Measurements from ENCODE around the gene YY2. TPM values are rescaled to one million over a fixed set of nuclear protein-coding genes. Genes with fewer than 3 reads are reported as not detected.
"Not testable (repeated sequence)": the region's sequence is repeated elsewhere in the genome, so short reads cannot be mapped to it uniquely, and the experiment has no call there.

YY2 gene
- 1.5 TPM for polyA plus RNA-seq (2013)

GRCh38 chrX:21855937-21856415, at the start of gene YY2:
Gene YY2, plus strand, starts transcription at chrX:21855987. Its CDS starts 498 bp downstream, at chrX:21856485.
- CTCF ChIA-PET: interaction anchor here (1.0 kb wide), 1 partner anchor 85 kb away, joined by 3 read pairs; no protein-coding TSS in a partner anchor
- Histone ChIP-seq H3K4me1 (ENCODE audit: control extremely low read depth in 1 of 4, control insufficient read depth in 4 of 4, insufficient read depth in 4 of 4, low read length in 3 of 4) (no peaks in the 10 kb centered on the region), H3K4me3 (ENCODE audit: control insufficient read depth in 1 of 7, extremely low read depth in 1 of 7, insufficient read depth in 4 of 7, low read depth in 2 of 7, low read length in 6 of 7) (no peak within 1 kb of the TSS), H3K36me3 (ENCODE audit: control insufficient read depth in 4 of 4, insufficient read depth in 4 of 4, low read length in 3 of 4) (peaks cover 5 to 30% (median 14%) of the 10 kb centered on the region in 4 experiments), H3K27me3 (replicated peaks in 2 of 5; ENCODE audit: control insufficient read depth in 4 of 5, insufficient read depth in 5 of 5, low read length in 4 of 5) (no peaks in the 10 kb centered on the region), H3K9me3 (ENCODE audit: control extremely low read depth in 1 of 5, control insufficient read depth in 4 of 5, insufficient read depth in 2 of 5, low read depth in 1 of 5, low read length in 4 of 5) (peaks cover 0 to 7% (median 0%) of the 10 kb centered on the region in 5 experiments), H3K27ac (ENCODE audit: insufficient read depth in 1 of 2, low read depth in 1 of 2, low read length in 2 of 2, poor library complexity in 1 of 2, severe bottlenecking in 2 of 2) (no peak within 1 kb of the TSS)
- 81% methylated on average over 22 of the region's 29 CpGs for WGBS (ENCODE audit: insufficient coverage)
- POLR2A ChIA-PET: no interaction called here
- DNase-seq: no peak

GRCh38 chrX:21806691-21807090, 49.1 kb upstream of the YY2 start:
- POLR2A ChIA-PET: no interaction called here
- DNase-seq: no peak

GRCh38 chrX:21811832-21812231, 44.0 kb upstream of the YY2 start:
- POLR2A ChIA-PET: no interaction called here
- no peak for DNase-seq
- no peaks in the 10 kb centered on the region for H3K4me1 ChIP-seq (ENCODE audit: control extremely low read depth in 1 of 4, control insufficient read depth in 4 of 4, insufficient read depth in 4 of 4, low read length in 3 of 4)

More at GRCh38 chrX:21806691-21807090, 49.1 kb upstream of the YY2 start:
- CTCF ChIA-PET: no interaction called here
- Histone ChIP-seq H3K4me3 (ENCODE audit: control insufficient read depth in 1 of 7, extremely low read depth in 1 of 7, insufficient read depth in 4 of 7, low read depth in 2 of 7, low read length in 6 of 7) (no peak overlapping the region), H3K36me3 (ENCODE audit: control insufficient read depth in 4 of 4, insufficient read depth in 4 of 4, low read length in 3 of 4) (no peaks in the 10 kb centered on the region), H3K4me1 (ENCODE audit: control extremely low read depth in 1 of 4, control insufficient read depth in 4 of 4, insufficient read depth in 4 of 4, low read length in 3 of 4) (no peaks in the 10 kb centered on the region), H3K27me3 (replicated peaks in 2 of 5; ENCODE audit: control insufficient read depth in 4 of 5, insufficient read depth in 5 of 5, low read length in 4 of 5) (peaks cover 0 to 5% (median 0%) of the 10 kb centered on the region in 5 experiments), H3K27ac (ENCODE audit: insufficient read depth in 1 of 2, low read depth in 1 of 2, low read length in 2 of 2, poor library complexity in 1 of 2, severe bottlenecking in 2 of 2) (no peak overlapping the region), H3K9me3 (ENCODE audit: control extremely low read depth in 1 of 5, control insufficient read depth in 4 of 5, insufficient read depth in 2 of 5, low read depth in 1 of 5, low read length in 4 of 5) (no peaks in the 10 kb centered on the region)

GRCh38 chrX:21812628-21813027, 43.2 kb upstream of the YY2 start:
- ChIA-PET POLR2A (no interaction called here), CTCF (no interaction called here)
- no peak for DNase-seq

More at GRCh38 chrX:21811832-21812231, 44.0 kb upstream of the YY2 start:
- Histone ChIP-seq H3K9me3 (ENCODE audit: control extremely low read depth in 1 of 5, control insufficient read depth in 4 of 5, insufficient read depth in 2 of 5, low read depth in 1 of 5, low read length in 4 of 5) (no peaks in the 10 kb centered on the region), H3K4me3 (ENCODE audit: control insufficient read depth in 1 of 7, extremely low read depth in 1 of 7, insufficient read depth in 4 of 7, low read depth in 2 of 7, low read length in 6 of 7) (no peak overlapping the region), H3K36me3 (ENCODE audit: control insufficient read depth in 4 of 4, insufficient read depth in 4 of 4, low read length in 3 of 4) (no peaks in the 10 kb centered on the region), H3K27me3 (replicated peaks in 2 of 5; ENCODE audit: control insufficient read depth in 4 of 5, insufficient read depth in 5 of 5, low read length in 4 of 5) (peaks cover 0 to 2% (median 0%) of the 10 kb centered on the region in 5 experiments), H3K27ac (ENCODE audit: insufficient read depth in 1 of 2, low read depth in 1 of 2, low read length in 2 of 2, poor library complexity in 1 of 2, severe bottlenecking in 2 of 2) (no peak overlapping the region)
- CTCF ChIA-PET: no interaction called here
- 88% methylated on average over 1 of the region's 1 CpG for WGBS (ENCODE audit: insufficient coverage)

DNA sequence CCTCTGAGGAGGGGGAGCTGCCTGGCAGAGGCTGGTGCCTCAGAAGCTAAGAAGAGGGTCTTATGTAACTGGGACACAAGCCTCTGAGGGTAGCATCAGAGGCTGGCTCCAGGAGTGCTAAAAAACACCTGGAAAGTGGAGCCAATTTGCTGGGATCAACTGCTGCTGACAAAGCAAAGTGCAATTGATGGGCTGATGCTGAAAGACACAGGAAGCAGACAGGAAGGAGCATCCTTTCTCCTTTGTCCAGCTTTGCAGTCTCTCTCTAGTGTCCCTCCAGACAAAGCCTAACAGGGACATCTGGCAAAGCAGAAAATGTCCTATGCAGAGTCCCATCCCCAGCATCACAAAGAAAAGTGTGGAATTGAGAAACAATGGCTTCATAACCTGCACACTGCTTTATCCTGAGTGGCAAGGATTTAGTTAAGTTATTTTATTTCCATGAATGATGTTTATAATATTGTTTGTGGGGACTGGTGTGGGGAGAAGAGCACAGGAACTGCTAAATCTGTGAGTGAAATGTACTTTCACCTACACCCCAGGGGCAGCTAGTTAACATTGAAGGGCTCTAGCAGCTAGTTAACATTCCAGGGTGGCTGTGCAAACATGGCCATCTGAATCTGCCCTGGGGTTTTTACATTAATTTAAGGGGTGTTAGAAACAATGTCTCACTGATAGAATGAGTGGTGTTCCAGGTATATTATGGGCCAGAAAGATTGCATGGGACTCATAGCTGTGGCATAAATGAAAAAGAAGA, 42.0 kb upstream of the YY2 start:
- peaks cover 0 to 2% (median 0%) of the 10 kb centered on the region in 5 experiments for H3K27me3 ChIP-seq (replicated peaks in 2 of 5; ENCODE audit: control insufficient read depth in 4 of 5, insufficient read depth in 5 of 5, low read length in 4 of 5)
- no peak for DNase-seq
- H3K4me1 ChIP-seq (ENCODE audit: control extremely low read depth in 1 of 4, control insufficient read depth in 4 of 4, insufficient read depth in 4 of 4, low read length in 3 of 4): no peaks in the 10 kb centered on the region
- POLR2A ChIA-PET: no interaction called here
- no peak overlapping the region for H3K27ac ChIP-seq (ENCODE audit: insufficient read depth in 1 of 2, low read depth in 1 of 2, low read length in 2 of 2, poor library complexity in 1 of 2, severe bottlenecking in 2 of 2)
- H3K36me3 ChIP-seq (ENCODE audit: control insufficient read depth in 4 of 4, insufficient read depth in 4 of 4, low read length in 3 of 4): no peaks in the 10 kb centered on the region
- H3K9me3 ChIP-seq (ENCODE audit: control extremely low read depth in 1 of 5, control insufficient read depth in 4 of 5, insufficient read depth in 2 of 5, low read depth in 1 of 5, low read length in 4 of 5): no peaks in the 10 kb centered on the region
- no peak overlapping the region for H3K4me3 ChIP-seq (ENCODE audit: control insufficient read depth in 1 of 7, extremely low read depth in 1 of 7, insufficient read depth in 4 of 7, low read depth in 2 of 7, low read length in 6 of 7)
- CTCF ChIA-PET: no interaction called here

More at GRCh38 chrX:21812628-21813027, 43.2 kb upstream of the YY2 start:
- Histone ChIP-seq H3K36me3 (ENCODE audit: control insufficient read depth in 4 of 4, insufficient read depth in 4 of 4, low read length in 3 of 4) (no peaks in the 10 kb centered on the region), H3K27ac (ENCODE audit: insufficient read depth in 1 of 2, low read depth in 1 of 2, low read length in 2 of 2, poor library complexity in 1 of 2, severe bottlenecking in 2 of 2) (no peak overlapping the region), H3K27me3 (replicated peaks in 2 of 5; ENCODE audit: control insufficient read depth in 4 of 5, insufficient read depth in 5 of 5, low read length in 4 of 5) (peaks cover 0 to 2% (median 0%) of the 10 kb centered on the region in 5 experiments), H3K4me3 (ENCODE audit: control insufficient read depth in 1 of 7, extremely low read depth in 1 of 7, insufficient read depth in 4 of 7, low read depth in 2 of 7, low read length in 6 of 7) (no peak overlapping the region), H3K4me1 (ENCODE audit: control extremely low read depth in 1 of 4, control insufficient read depth in 4 of 4, insufficient read depth in 4 of 4, low read length in 3 of 4) (no peaks in the 10 kb centered on the region), H3K9me3 (ENCODE audit: control extremely low read depth in 1 of 5, control insufficient read depth in 4 of 5, insufficient read depth in 2 of 5, low read depth in 1 of 5, low read length in 4 of 5) (no peaks in the 10 kb centered on the region)
- WGBS (ENCODE audit: insufficient coverage): 83% methylated on average over 2 of the region's 2 CpGs

- no peak for DNase-seq
- no peaks in the 10 kb centered on the region for H3K9me3 ChIP-seq (ENCODE audit: control extremely low read depth in 1 of 5, control insufficient read depth in 4 of 5, insufficient read depth in 2 of 5, low read depth in 1 of 5, low read length in 4 of 5)
- no peak overlapping the region for H3K4me3 ChIP-seq (ENCODE audit: control insufficient read depth in 1 of 7, extremely low read depth in 1 of 7, insufficient read depth in 4 of 7, low read depth in 2 of 7, low read length in 6 of 7)
- H3K27ac ChIP-seq (ENCODE audit: insufficient read depth in 1 of 2, low read depth in 1 of 2, low read length in 2 of 2, poor library complexity in 1 of 2, severe bottlenecking in 2 of 2): no peak overlapping the region
- 87% methylated on average over 5 of the region's 5 CpGs for WGBS (ENCODE audit: insufficient coverage)
- no peaks in the 10 kb centered on the region for H3K36me3 ChIP-seq (ENCODE audit: control insufficient read depth in 4 of 4, insufficient read depth in 4 of 4, low read length in 3 of 4)
- ChIA-PET POLR2A (no interaction called here), CTCF (no interaction called here)
- H3K4me1 ChIP-seq (ENCODE audit: control extremely low read depth in 1 of 4, control insufficient read depth in 4 of 4, insufficient read depth in 4 of 4, low read length in 3 of 4): no peaks in the 10 kb centered on the region
- H3K27me3 ChIP-seq (replicated peaks in 2 of 5; ENCODE audit: control insufficient read depth in 4 of 5, insufficient read depth in 5 of 5, low read length in 4 of 5): peaks cover 0 to 2% (median 0%) of the 10 kb centered on the region in 5 experiments
Measured at GRCh38 chrX:21816136-21816535, 39.7 kb upstream of the YY2 start.

GRCh38 chrX:21820170-21820569, 35.6 kb upstream of the YY2 start:
- H3K27me3 ChIP-seq (replicated peaks in 2 of 5; ENCODE audit: control insufficient read depth in 4 of 5, insufficient read depth in 5 of 5, low read length in 4 of 5); H3K27ac ChIP-seq (ENCODE audit: insufficient read depth in 1 of 2, low read depth in 1 of 2, low read length in 2 of 2, poor library complexity in 1 of 2, severe bottlenecking in 2 of 2); CTCF ChIA-PET; H3K9me3 ChIP-seq (ENCODE audit: control extremely low read depth in 1 of 5, control insufficient read depth in 4 of 5, insufficient read depth in 2 of 5, low read depth in 1 of 5, low read length in 4 of 5); DNase-seq; H3K4me3 ChIP-seq (ENCODE audit: control insufficient read depth in 1 of 7, extremely low read depth in 1 of 7, insufficient read depth in 4 of 7, low read depth in 2 of 7, low read length in 6 of 7); H3K4me1 ChIP-seq (ENCODE audit: control extremely low read depth in 1 of 4, control insufficient read depth in 4 of 4, insufficient read depth in 4 of 4, low read length in 3 of 4); H3K36me3 ChIP-seq (ENCODE audit: control insufficient read depth in 4 of 4, insufficient read depth in 4 of 4, low read length in 3 of 4); POLR2A ChIA-PET: not testable (repeated sequence)
- no CpG with 5 or more reads among the region's 1 CpG for WGBS (ENCODE audit: insufficient coverage)
